ENCODE results near the gene PC. TPM values are rescaled to one million over a fixed set of nuclear protein-coding genes. Genes with fewer than 3 reads are reported as not detected.

Gene PC
- total RNA-seq, 1 donor from 2014 or later, result 25.7 TPM

- Mint-ChIP-seq H3K9me3 (no peaks in the 10 kb centered on the region), H3K4me1 (ENCODE audit: unreplicated experiment) (peaks cover 1% of the 10 kb centered on the region)
- TF ChIP-seq, protein P1, sequence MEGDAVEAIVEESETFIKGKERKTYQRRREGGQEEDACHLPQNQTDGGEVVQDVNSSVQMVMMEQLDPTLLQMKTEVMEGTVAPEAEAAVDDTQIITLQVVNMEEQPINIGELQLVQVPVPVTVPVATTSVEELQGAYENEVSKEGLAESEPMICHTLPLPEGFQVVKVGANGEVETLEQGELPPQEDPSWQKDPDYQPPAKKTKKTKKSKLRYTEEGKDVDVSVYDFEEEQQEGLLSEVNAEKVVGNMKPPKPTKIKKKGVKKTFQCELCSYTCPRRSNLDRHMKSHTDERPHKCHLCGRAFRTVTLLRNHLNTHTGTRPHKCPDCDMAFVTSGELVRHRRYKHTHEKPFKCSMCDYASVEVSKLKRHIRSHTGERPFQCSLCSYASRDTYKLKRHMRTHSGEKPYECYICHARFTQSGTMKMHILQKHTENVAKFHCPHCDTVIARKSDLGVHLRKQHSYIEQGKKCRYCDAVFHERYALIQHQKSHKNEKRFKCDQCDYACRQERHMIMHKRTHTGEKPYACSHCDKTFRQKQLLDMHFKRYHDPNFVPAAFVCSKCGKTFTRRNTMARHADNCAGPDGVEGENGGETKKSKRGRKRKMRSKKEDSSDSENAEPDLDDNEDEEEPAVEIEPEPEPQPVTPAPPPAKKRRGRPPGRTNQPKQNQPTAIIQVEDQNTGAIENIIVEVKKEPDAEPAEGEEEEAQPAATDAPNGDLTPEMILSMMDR (conservative IDR thresholded peaks at IDR 0.05), result no peak
Measured at GRCh38 chr11:66850235-66850587, 108.0 kb downstream of the PC start.

GRCh38 chr11:66849501-66850234 is 108.5 kb downstream of the PC start:
- Mint-ChIP-seq H3K36me3 (no peaks in the 10 kb centered on the region), H3K9me3 (no peaks in the 10 kb centered on the region), H3K27ac (no peak overlapping the region), H3K4me1 (ENCODE audit: unreplicated experiment) (peaks cover 6% of the 10 kb centered on the region), H3K4me3 (no peak overlapping the region), H3K27me3 (no peaks in the 10 kb centered on the region)
- no peak for DNase-seq (ENCODE audit: extremely low spot score, unreplicated experiment)
- TF ChIP-seq, protein P1 (conservative IDR thresholded peaks at IDR 0.05), result no peak

More at GRCh38 chr11:66850235-66850587, 108.0 kb downstream of the PC start:
- H3K36me3 Mint-ChIP-seq, result no peaks in the 10 kb centered on the region
- no peaks in the 10 kb centered on the region for H3K27me3 Mint-ChIP-seq
- DNase-seq (ENCODE audit: extremely low spot score, unreplicated experiment), result no peak
- no peak overlapping the region for H3K4me3 Mint-ChIP-seq
- H3K27ac Mint-ChIP-seq, result no peak overlapping the region

GRCh38 chr11:66848671-66849500 is 109.3 kb downstream of the PC start:
- Mint-ChIP-seq H3K36me3 (peaks cover 3% of the 10 kb centered on the region), H3K27me3 (no peaks in the 10 kb centered on the region), H3K4me3 (no peak overlapping the region), H3K4me1 (ENCODE audit: unreplicated experiment) (peaks cover 11% of the 10 kb centered on the region), H3K9me3 (no peaks in the 10 kb centered on the region), H3K27ac (no peak overlapping the region)
- no peak for DNase-seq (ENCODE audit: extremely low spot score, unreplicated experiment)
- TF ChIP-seq, protein P1 (conservative IDR thresholded peaks at IDR 0.05), result no peak

GRCh38 chr11:66847461-66848232 is 110.5 kb downstream of the PC start:
- H3K4me1 Mint-ChIP-seq (ENCODE audit: unreplicated experiment), result peaks cover 13% of the 10 kb centered on the region
- H3K4me3 Mint-ChIP-seq, result no peak overlapping the region
- TF ChIP-seq, protein P1 (conservative IDR thresholded peaks at IDR 0.05), result no peak
- no peaks in the 10 kb centered on the region for H3K27me3 Mint-ChIP-seq
- DNase-seq (ENCODE audit: extremely low spot score, unreplicated experiment), result no peak
- H3K36me3 Mint-ChIP-seq, result peaks cover 4% of the 10 kb centered on the region
- no peak overlapping the region for H3K27ac Mint-ChIP-seq
- H3K9me3 Mint-ChIP-seq, result no peaks in the 10 kb centered on the region

- no peak for DNase-seq (ENCODE audit: extremely low spot score, unreplicated experiment)
- Mint-ChIP-seq H3K27ac (no peak overlapping the region), H3K36me3 (peaks cover 4% of the 10 kb centered on the region), H3K4me3 (peak overlapping the region; percentile 47), H3K27me3 (no peaks in the 10 kb centered on the region), H3K4me1 (ENCODE audit: unreplicated experiment) (peaks cover 21% of the 10 kb centered on the region), H3K9me3 (no peaks in the 10 kb centered on the region)
- TF ChIP-seq, protein P1 (conservative IDR thresholded peaks at IDR 0.05), result no peak
Measured at GRCh38 chr11:66846671-66847091, 111.5 kb downstream of the PC start.

All from type B pancreatic cell (in vitro differentiated cells).